CD4-positive, alpha-beta T cell treated with Interleukin-15 for 1 hour (primary cell): ENCODE measurements around the gene NCKIPSD.

ENCODE experiments used
- DNase-seq: peaks from one replicate; pipeline ENCODE4 v3.0.0-alpha.2; 2020

The NCKIPSD gene

GRCh38 chr3:48696156-48696555 is 10.4 kb upstream of the NCKIPSD start:
- DNase-seq = no peak

- no peak for DNase-seq
These were observed 9.7 kb upstream of the NCKIPSD start for GRCh38 chr3:48695393-48695753.

GRCh38 chr3:48694610-48695392 is 9.1 kb upstream of the NCKIPSD start:
- DNase-seq = no peak

GRCh38 chr3:48693826-48694225 is 8.1 kb upstream of the NCKIPSD start:
- no peak for DNase-seq

GRCh38 chr3:48692551-48692950 is 6.8 kb upstream of the NCKIPSD start:
- DNase-seq = no peak

GRCh38 chr3:48690846-48691458 is 5.2 kb upstream of the NCKIPSD start:
- no peak for DNase-seq

GRCh38 chr3:48689384-48689783 is 3.7 kb upstream of the NCKIPSD start:
- no peak for DNase-seq

GRCh38 chr3:48688737-48689075 is 3.0 kb upstream of the NCKIPSD start:
- no peak for DNase-seq

- no peak for DNase-seq
These were observed 2.5 kb upstream of the NCKIPSD start for GRCh38 chr3:48688032-48688736.

- no peak for DNase-seq
These were observed 1.5 kb upstream of the NCKIPSD start for GRCh38 chr3:48687220-48687678.

- DNase-seq = no peak
These were observed 964 bp upstream of the NCKIPSD start for GRCh38 chr3:48686538-48687219.

GRCh38 chr3:48685293-48685602 is 467 bp downstream of the NCKIPSD start:
- DNase-seq = no peak

GRCh38 chr3:48684480-48685143 is 1.1 kb downstream of the NCKIPSD start:
- DNase-seq = no peak

GRCh38 chr3:48684054-48684349 is 1.7 kb downstream of the NCKIPSD start:
- DNase-seq = no peak

GRCh38 chr3:48682786-48683185 is 2.9 kb downstream of the NCKIPSD start:
- DNase-seq = no peak

- DNase-seq = no peak
These were observed 3.6 kb downstream of the NCKIPSD start for GRCh38 chr3:48681974-48682610.

GRCh38 chr3:48681541-48681880 is 4.2 kb downstream of the NCKIPSD start:
- no peak for DNase-seq

- no peak for DNase-seq
These were observed 4.7 kb downstream of the NCKIPSD start for GRCh38 chr3:48680811-48681540.

- no peak for DNase-seq
These were observed 6.0 kb downstream of the NCKIPSD start for GRCh38 chr3:48679411-48680391.

GRCh38 chr3:48678566-48679380 is 6.9 kb downstream of the NCKIPSD start:
- DNase-seq = no peak
